Fibroblast of pulmonary artery (primary cell): ENCODE measurements around the gene FERD3L.
A peak's percentile ranks its signal among the peaks of the same experiment; 100 is the strongest.

Source experiments
- DNase-seq: peaks from one replicate; pipeline ENCODE4 v3.0.0-alpha.2; 2010; ENCODE audit warnings: low read depth
- H3K4me3 ChIP-seq: replicated peaks from 2 replicates; pipeline ENCODE4 v1.5.1; 2011; ENCODE audit warnings: low read depth, mild to moderate bottlenecking, control low read depth, low read length, moderate library complexity
- CTCF ChIP-seq: IDR thresholded peaks from 2 replicates; pipeline ENCODE4 v1.5.1; 2011; ENCODE audit warnings: mild to moderate bottlenecking, control low read depth, low read length, inconsistent platforms; ENCODE audit errors: missing control alignments

The FERD3L gene

DNA sequence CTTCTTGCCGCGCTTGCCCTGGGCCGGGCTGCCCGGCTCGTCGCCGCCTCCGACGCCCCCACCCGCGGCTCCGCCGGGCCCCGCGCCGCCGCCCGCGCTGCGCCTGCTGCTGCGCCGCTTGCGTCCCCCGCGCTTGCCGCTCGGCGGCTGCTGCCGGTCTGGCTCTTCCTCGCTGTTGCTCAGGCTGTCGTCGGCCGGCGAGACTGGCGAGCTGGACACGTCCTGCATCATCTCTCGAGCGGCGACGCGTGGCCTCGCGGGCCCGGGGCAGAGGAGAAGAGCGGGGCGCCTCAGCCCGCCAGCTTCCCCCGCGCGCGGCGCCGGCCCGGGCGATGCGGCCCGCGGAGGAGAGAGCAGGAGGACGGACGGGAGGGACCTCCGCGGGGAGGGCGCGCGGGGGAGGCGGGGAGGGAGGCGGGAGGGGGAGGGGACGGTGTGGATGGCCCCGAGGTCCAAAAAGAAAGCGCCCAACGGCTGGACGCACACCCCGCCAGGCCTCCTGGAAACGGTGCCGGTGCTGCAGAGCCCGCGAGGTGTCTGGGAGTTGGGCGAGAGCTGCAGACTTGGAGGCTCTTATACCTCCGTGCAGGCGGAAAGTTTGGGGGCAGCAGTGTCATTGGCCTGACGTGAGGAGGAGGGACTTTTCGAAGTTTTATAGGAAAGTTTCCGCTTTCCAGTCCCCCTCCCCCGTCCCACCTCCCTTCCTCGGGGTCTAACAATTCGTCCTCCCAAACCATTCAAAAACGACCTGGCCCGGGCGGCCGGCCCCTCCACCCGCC, 27.9 kb downstream of the FERD3L start, which contains the start of gene TWIST1:
TSS of gene TWIST1 (minus strand) at position 546 of the 779 bp plus-strand sequence. CDS start at position 231, 315 bp downstream.
- H3K4me3 ChIP-seq, result peak within 1 kb of the TSS; percentile 96
- no peak for TF ChIP-seq CTCF
- peak; percentile 95 for DNase-seq

- peak; percentile 69 for DNase-seq
- TF ChIP-seq CTCF, result no peak
- H3K4me3 ChIP-seq, result peak overlapping the region; percentile 96
These were observed 28.8 kb downstream of the FERD3L start for GRCh38 chr7:19116121-19117090.

DNA sequence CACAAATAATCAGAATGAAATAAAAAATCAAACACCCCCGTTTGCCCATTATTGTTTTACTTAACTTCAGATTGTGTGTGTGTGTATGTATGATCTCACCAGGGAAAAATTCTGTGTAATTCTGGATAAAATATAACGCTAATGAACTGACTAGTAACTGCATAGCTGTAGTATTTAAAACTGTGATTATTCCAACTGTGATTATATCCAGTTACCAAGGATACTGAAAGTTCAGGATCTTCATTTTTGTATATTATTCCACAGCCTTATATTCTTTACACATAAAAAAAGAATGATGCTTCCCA, 30.7 kb downstream of the FERD3L start:
- no peak for TF ChIP-seq CTCF
- H3K4me3 ChIP-seq, result peak overlapping the region; percentile 96
- DNase-seq, result peak; percentile 42

- H3K4me3 ChIP-seq, result peak overlapping the region; percentile 96
- no peak for TF ChIP-seq CTCF
- DNase-seq, result peak; percentile 38
These were observed 31.2 kb downstream of the FERD3L start for GRCh38 chr7:19113855-19114550.

- no peak for DNase-seq
- H3K4me3 ChIP-seq, result no peak overlapping the region
- no peak for TF ChIP-seq CTCF
These were observed 32.2 kb downstream of the FERD3L start for GRCh38 chr7:19113002-19113350.

- H3K4me3 ChIP-seq, result peak overlapping the region; percentile 36
- DNase-seq, result peak; percentile 51
- no peak for TF ChIP-seq CTCF
These were observed 32.8 kb downstream of the FERD3L start for GRCh38 chr7:19112274-19113001.
